Neural progenitor cell (in vitro differentiated cells): Measurements from ENCODE around the gene AKAP8L. TPM values are rescaled to one million over a fixed set of nuclear protein-coding genes. Genes with fewer than 3 reads are reported as not detected.
A peak's percentile ranks its signal among the peaks of the same experiment; 100 is the strongest.

Experiments used
- DNase-seq: peaks from one replicate; pipeline ENCODE4 v3.0.0-alpha.2; 2016; ENCODE audit warnings: low spot score
- H2AFZ ChIP-seq: fragments of 200-600 bp; sonication (generic); replicated peaks from 2 replicates; pipeline ENCODE4 v1.6.1; 2016; ENCODE audit warnings: antibody characterized with exemption
- H3F3A ChIP-seq: fragments of 200-600 bp; sonication (generic); 2 replicates; pipeline ENCODE4 v1.6.1; 2016; ENCODE audit warnings: antibody characterized with exemption, low read depth
- H3K27ac ChIP-seq: fragments of 200-600 bp; sonication (generic); 2 replicates; pipeline ENCODE4 v1.5.1; 2016; ENCODE audit warnings: mild to moderate bottlenecking
- H3K27me3 ChIP-seq: fragments of 200-600 bp; sonication (generic); 2 replicates; pipeline ENCODE4 v1.6.1; 2016; ENCODE audit warnings: mild to moderate bottlenecking, moderate library complexity
- H3K36me3 ChIP-seq: fragments of 200-600 bp; sonication (generic); 2 replicates; pipeline ENCODE4 v1.5.1; 2016
- H3K4me1 ChIP-seq: fragments of 200-600 bp; sonication (generic); 2 replicates; pipeline ENCODE4 v1.6.1; 2016; ENCODE audit warnings: mixed run types
- H3K4me2 ChIP-seq: fragments of 200-600 bp; sonication (generic); 2 replicates; pipeline ENCODE4 v1.6.1; 2016
- H3K4me3 ChIP-seq: fragments of 200-600 bp; sonication (generic); 2 replicates; pipeline ENCODE4 v1.5.1; 2016
- H3K79me2 ChIP-seq: fragments of 200-600 bp; sonication (generic); 2 replicates; pipeline ENCODE4 v1.6.1; 2016; ENCODE audit warnings: low read depth
- H3K9ac ChIP-seq: fragments of 200-600 bp; sonication (generic); 2 replicates; pipeline ENCODE4 v1.6.1; 2016
- H3K9me3 ChIP-seq: fragments of 200-600 bp; sonication (generic); 2 replicates; pipeline ENCODE4 v1.5.1; 2016; ENCODE audit warnings: low read depth
- H4K20me1 ChIP-seq: fragments of 200-600 bp; sonication (generic); 2 replicates; pipeline ENCODE4 v1.6.1; 2016; ENCODE audit warnings: low read depth
- H3K27ac Mint-ChIP-seq: 3 replicates; pipeline ENCODE4 v1.8.0; 2021; ENCODE audit warnings: mixed read lengths
- H3K27me3 Mint-ChIP-seq: 2 replicates; pipeline ENCODE4 v1.8.0; 2022; ENCODE audit warnings: low read depth, mild to moderate bottlenecking, inconsistent platforms, moderate library complexity, mixed read lengths; ENCODE audit not compliant: insufficient read depth
- H3K36me3 Mint-ChIP-seq: 3 replicates; pipeline ENCODE4 v1.8.0; 2021; ENCODE audit warnings: mixed read lengths
- H3K4me1 Mint-ChIP-seq: 3 replicates; pipeline ENCODE4 v1.8.0; 2021; ENCODE audit warnings: mixed read lengths
- H3K4me3 Mint-ChIP-seq: 3 replicates; pipeline ENCODE4 v1.8.0; 2021; ENCODE audit warnings: mild to moderate bottlenecking, moderate library complexity, mixed read lengths
- H3K9me3 Mint-ChIP-seq: 3 replicates; pipeline ENCODE4 v1.8.0; 2020; ENCODE audit warnings: mixed read lengths
- CTCF ChIP-seq: fragments of 200-600 bp; sonication (generic); IDR thresholded peaks from 2 replicates; pipeline ENCODE4 v1.5.1; 2017; ENCODE audit warnings: antibody characterized with exemption, mild to moderate bottlenecking
- EZH2 ChIP-seq: fragments of 200-600 bp; sonication (generic); IDR thresholded peaks from 2 replicates; pipeline ENCODE4 v1.6.1; 2017; ENCODE audit warnings: antibody characterized with exemption, mild to moderate bottlenecking, moderate library complexity
- EZH2phosphoT487 ChIP-seq: fragments of 200-600 bp; sonication (generic); IDR thresholded peaks from 2 replicates; pipeline ENCODE4 v1.6.1; 2017; ENCODE audit warnings: antibody characterized with exemption
- total RNA-seq: library from RNA; depleted of rRNA; stranded (reverse); fragments of >200 nt; gene quantifications from 2 replicates; pipeline ENCODE4 v1.2.3, GENCODE V29; 2015; ENCODE audit warnings: low replicate concordance

AKAP8L gene
- total RNA-seq, 1 donor from 2014 or later: 131 TPM

DNA sequence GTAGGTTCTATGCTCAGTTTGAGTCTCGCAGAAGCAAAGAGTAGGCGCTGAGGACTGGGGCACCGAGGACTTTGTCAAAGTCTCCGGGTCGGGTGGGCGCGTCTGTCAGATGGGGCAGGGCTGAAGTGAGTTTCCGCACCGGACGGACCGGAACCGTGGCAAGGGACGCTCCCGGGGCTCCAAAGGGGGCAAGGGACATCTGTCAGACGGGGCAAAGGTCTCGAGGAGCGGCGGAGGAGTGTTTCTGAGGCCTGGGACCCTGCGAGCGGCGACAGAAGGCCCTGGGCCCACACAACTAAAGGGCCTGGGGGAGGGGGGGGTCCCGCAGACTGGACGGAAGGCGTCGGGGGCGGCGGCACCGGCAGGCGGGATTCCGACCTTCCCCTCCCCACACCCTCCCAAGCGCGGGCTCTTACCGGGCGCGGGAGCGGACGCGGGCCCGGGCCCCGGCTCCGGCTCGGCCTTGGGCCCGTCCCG, 13.3 kb upstream of the AKAP8L start:
- Histone ChIP-seq H2AFZ (no peak overlapping the region), H3K9me3 (no peaks in the 10 kb centered on the region), H4K20me1 (peaks cover 27% of the 10 kb centered on the region), H3K27ac (no peak overlapping the region), H3K79me2 (peaks cover 36% of the 10 kb centered on the region), H3F3A (peaks cover 11% of the 10 kb centered on the region), H3K36me3 (no peaks in the 10 kb centered on the region), H3K27me3 (no peaks in the 10 kb centered on the region), H3K4me3 (peak overlapping the region; percentile 100), H3K4me1 (peaks cover 5% of the 10 kb centered on the region), H3K4me2 (peak overlapping the region; percentile 95), H3K9ac (peak overlapping the region; percentile 98)
- TF ChIP-seq CTCF: no peak
- no peak for TF ChIP-seq EZH2phosphoT487
- no peak for TF ChIP-seq EZH2
- Mint-ChIP-seq H3K4me1 (peaks cover 24% of the 10 kb centered on the region), H3K27ac (peak overlapping the region; percentile 97), H3K27me3 (peaks cover 7% of the 10 kb centered on the region), H3K9me3 (no peaks in the 10 kb centered on the region), H3K4me3 (peak overlapping the region; percentile 98), H3K36me3 (peaks cover 10% of the 10 kb centered on the region)
- peak; percentile 47 for DNase-seq

DNA sequence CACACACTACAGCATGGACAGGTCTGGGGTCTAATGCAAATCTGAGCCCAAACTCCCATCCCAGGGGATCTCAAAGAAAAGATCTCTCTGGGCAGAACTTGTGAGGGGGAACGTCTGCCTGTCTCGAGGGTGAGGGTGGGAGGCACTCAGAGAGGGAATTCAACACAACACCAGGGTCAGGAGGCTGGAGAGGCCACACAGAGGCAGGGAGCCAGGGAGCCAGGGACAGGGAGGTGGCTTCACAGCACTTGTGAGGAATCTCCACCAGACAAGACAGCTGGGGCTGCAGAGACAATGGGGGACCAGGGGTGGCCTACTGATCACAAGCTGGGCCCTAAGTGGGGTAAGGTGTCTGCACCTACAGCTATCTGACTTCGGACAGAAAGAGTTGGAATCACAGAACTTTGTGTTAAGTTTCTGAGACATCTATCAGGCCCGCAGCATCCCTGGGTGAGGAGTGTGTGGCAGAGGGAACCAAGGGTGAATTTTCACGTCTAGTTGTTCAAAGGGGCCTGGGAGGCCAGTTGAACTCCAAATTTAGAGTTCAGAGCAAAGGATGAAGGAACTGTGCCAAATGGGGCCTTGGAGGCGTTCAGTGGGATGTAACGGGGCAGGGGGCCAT, 12.7 kb upstream of the AKAP8L start:
- TF ChIP-seq EZH2 (no peak), CTCF (no peak), EZH2phosphoT487 (no peak)
- Histone ChIP-seq H3K36me3 (no peaks in the 10 kb centered on the region), H3K4me1 (peaks cover 5% of the 10 kb centered on the region), H3K4me3 (peak overlapping the region; percentile 100), H3K79me2 (peaks cover 36% of the 10 kb centered on the region), H3F3A (peaks cover 11% of the 10 kb centered on the region), H3K27me3 (no peaks in the 10 kb centered on the region), H3K9me3 (no peaks in the 10 kb centered on the region), H4K20me1 (peaks cover 27% of the 10 kb centered on the region), H2AFZ (no peak overlapping the region), H3K27ac (no peak overlapping the region), H3K9ac (peak overlapping the region; percentile 98), H3K4me2 (peak overlapping the region; percentile 95)
- H3K27me3 Mint-ChIP-seq: peaks cover 7% of the 10 kb centered on the region
- H3K27ac Mint-ChIP-seq: peak overlapping the region; percentile 97
- peaks cover 24% of the 10 kb centered on the region for H3K4me1 Mint-ChIP-seq
- no peaks in the 10 kb centered on the region for H3K9me3 Mint-ChIP-seq
- H3K4me3 Mint-ChIP-seq: peak overlapping the region; percentile 98
- peaks cover 11% of the 10 kb centered on the region for H3K36me3 Mint-ChIP-seq
- peak; percentile 32 for DNase-seq

DNA sequence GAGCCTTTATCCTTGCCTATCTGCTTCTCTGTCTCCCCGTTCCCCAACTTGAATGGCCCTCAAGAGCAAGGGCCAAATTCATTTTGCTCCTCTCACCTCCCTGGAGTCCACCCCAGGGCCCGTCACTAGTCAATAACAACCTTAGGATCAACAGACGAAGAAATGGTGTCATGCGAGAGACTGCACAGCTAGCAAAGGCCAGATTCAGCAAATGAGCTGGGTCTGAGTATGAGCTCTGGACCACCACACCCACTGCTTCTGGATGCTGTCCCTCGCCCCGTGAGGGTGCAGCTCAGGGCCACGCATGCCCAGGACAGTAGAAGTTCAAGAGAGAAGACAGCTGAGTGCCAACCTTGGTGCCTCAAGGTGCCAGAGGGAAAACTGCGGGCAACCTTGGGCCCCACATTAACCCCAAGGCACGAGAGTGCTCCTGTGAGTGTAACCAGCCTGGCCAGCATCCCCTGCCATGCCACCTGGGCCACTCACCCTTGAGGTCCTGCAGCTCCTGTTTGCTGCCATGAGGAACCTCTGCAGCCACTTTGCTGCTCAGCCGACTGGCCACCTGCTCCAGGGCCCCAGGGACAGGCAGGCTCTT, 11.8 kb upstream of the AKAP8L start:
- H3K36me3 Mint-ChIP-seq: peaks cover 18% of the 10 kb centered on the region
- peaks cover 10% of the 10 kb centered on the region for H3K27me3 Mint-ChIP-seq
- Histone ChIP-seq H4K20me1 (peaks cover 27% of the 10 kb centered on the region), H3K4me1 (peaks cover 5% of the 10 kb centered on the region), H3K4me3 (no peak overlapping the region), H2AFZ (no peak overlapping the region), H3K4me2 (peak overlapping the region; percentile 95), H3K9ac (no peak overlapping the region), H3K79me2 (peaks cover 36% of the 10 kb centered on the region), H3F3A (peaks cover 11% of the 10 kb centered on the region), H3K27me3 (no peaks in the 10 kb centered on the region), H3K36me3 (no peaks in the 10 kb centered on the region), H3K9me3 (no peaks in the 10 kb centered on the region), H3K27ac (no peak overlapping the region)
- H3K4me1 Mint-ChIP-seq: peaks cover 24% of the 10 kb centered on the region
- TF ChIP-seq EZH2phosphoT487: no peak
- TF ChIP-seq CTCF: no peak
- TF ChIP-seq EZH2: no peak
- H3K9me3 Mint-ChIP-seq: peaks cover 2% of the 10 kb centered on the region
- H3K4me3 Mint-ChIP-seq: peak overlapping the region; percentile 98
- H3K27ac Mint-ChIP-seq: peak overlapping the region; percentile 26
- no peak for DNase-seq
